HG03571 (cell line): Measurements from ENCODE around the gene INTS15.
"Not testable (repeated sequence)": the region's sequence is repeated elsewhere in the genome, so short reads cannot be mapped to it uniquely, and the experiment has no call there.

Source experiments
- ATAC-seq: cut with Tn5 transposase; IDR thresholded peaks from one replicate; pipeline ENCODE4 v1.9.1; 2021; ENCODE audit not compliant: unreplicated experiment

INTS15 gene

DNA sequence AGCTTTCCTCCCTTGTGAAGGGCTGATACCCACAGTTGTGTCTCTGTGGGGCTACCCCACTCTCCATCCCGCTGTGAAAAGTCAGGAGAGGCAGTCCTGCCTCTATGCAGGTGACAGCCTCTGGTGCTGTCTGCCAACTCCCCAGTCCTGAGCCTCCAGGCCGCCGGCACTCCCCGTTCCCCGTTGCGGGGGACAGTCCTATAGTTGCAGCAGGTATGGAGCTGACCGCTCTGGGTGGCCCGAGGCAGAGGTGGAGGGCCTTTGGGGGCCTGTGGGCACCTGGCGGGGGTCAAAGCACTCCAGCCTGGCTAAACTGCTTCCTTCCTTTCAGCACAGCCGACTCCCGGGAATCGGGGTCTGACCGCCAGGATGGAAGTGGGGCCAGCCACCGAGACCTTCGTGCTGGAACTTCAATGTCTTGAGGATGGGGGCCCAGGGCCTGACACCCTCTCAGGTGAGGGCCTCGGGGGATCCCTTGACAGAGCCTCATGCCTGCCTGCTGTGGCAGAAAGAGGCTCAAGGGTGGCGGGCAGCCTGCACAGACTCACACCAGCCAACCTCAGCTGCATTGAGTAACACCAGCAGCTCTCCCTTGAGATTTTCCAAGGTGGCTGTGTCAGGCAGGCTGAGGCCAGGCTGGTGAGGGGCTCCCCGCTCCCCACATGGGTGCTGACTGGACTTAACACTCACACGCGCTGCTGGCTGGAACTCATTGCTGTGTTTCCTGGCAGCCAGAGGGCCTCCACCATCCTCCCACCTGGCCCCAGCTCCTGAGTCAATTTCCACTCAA lies 27.2 kb downstream of the INTS15 start:
- ATAC-seq: no peak

DNA sequence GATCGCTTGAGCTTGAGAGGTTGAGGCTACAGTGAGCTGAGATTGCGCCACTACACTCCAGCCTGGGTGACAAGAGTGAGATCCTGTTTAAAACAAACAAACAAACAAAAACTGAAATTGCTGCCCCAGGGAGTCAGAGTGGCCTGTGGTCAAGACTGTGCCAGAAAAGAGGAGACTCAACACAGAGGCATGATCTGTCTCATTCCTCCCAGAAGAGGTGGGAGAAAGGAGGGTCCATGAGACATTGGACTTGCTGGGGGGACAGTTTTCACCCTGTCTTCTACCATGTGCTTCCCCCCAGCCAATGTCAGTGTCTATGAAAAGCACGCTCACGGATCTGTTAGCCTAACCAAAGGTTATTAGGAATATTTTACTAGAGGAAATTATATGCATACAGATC lies 28.8 kb downstream of the INTS15 start:
- no peak for ATAC-seq

DNA sequence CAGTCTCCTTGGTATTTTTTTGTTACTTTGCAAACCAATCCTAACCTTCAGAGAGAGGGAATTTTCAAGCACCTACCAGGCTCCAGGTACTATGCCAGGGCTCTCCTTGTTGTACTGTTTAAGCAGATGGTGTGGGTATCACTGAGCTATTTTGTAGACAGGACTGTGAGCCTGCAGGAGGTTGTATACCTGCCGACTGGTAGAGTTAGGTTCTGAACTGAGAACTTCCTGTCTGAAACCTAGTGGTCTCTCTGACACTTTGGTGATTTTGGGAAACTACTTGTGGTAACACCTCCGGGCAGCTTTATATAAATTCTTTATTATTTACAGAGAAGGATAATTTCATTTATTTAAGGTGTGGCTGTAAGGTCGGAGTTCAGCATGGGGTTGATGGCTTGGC lies 30.1 kb downstream of the INTS15 start:
- no peak for ATAC-seq

GRCh38 chr7:6621195-6622133 lies 31.6 kb downstream of the INTS15 start:
- no peak for ATAC-seq

- no peak for ATAC-seq
Observed at GRCh38 chr7:6622134-6622710, 32.4 kb downstream of the INTS15 start.

GRCh38 chr7:6623589-6624245 lies 33.9 kb downstream of the INTS15 start:
- no peak for ATAC-seq

GRCh38 chr7:6624246-6624611 lies 34.4 kb downstream of the INTS15 start:
- no peak for ATAC-seq

DNA sequence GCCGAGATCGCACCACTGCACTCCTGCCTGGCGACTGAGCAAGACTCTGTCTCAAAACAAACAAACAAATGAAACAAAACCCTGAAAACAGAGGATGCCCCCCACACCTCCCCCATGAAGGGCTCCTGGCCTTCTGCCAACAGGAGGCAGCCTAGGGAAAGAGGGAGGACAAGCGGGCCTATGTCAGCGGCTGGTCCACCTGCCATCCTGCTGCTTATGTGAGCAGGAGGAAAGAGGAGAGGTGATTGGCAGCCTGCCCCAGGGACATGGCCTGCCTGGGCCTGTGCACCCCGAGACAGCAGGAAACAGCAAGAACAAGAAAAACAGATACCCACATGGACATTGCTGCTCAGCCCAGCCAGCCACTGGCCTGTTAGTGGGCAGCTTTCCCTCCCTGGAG lies 38.2 kb downstream of the INTS15 start:
- ATAC-seq: no peak

DNA sequence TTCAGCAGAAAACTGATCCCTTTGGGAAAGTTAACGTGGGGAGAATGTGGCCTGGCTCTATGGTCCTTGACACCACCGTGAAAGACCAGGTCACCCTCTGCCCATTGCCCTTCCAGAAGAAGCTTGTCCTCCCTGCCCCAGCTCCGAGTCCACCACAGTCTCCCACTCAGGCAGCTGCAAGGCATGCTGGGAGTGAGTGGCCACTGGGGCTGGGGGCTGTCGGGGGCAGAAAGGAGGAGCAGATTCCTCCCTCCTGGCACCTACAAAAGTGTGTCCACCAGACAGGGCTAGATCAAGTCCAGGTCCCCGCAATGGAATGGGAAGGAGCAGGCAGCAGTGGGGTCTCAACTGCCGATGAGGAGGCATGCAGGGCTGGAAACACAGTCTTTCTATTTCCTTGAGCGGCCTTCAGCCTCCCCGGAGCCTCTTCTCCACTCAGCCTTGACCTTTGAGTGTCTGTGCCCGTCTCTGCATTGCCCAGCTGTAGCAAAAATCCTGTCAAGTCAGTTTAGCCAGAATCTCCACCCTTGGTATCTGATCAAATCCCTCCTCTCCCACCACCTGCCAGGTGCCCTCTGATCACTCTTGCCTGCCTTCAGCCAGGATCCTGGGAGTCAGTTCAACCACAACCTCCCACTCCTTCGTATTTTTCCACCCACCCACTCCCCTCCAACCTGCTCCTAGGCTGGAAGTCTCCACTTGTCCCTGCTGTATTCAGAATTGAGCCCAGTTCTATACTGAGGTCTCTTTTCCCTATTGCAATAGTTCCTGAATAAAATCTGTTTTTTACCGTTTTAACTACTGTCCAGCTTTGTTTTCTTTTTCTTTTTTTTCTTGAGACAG lies 40.4 kb downstream of the INTS15 start:
- ATAC-seq: no peak

DNA sequence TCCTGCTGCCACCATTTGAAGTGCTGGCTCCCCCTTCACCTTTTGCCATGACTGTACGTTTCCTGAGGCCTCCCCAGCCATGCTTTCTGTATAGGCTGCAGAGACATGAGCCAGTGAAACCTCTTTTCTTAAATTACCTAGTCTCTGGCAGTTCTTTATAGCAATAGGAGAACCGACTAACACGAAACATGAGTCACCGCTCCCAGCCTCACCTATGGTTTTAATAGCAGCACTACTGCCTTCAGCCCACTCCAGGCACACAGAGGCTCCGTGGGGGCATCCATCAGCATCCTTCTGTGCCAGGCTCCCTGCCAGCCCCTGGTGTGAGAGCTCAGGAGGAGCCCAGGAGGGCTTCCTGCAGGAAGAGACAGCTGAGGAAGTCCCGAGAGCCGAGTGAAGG lies 41.8 kb downstream of the INTS15 start:
- ATAC-seq: no peak

GRCh38 chr7:6634021-6634420 lies 44.2 kb downstream of the INTS15 start:
- ATAC-seq: no peak

DNA sequence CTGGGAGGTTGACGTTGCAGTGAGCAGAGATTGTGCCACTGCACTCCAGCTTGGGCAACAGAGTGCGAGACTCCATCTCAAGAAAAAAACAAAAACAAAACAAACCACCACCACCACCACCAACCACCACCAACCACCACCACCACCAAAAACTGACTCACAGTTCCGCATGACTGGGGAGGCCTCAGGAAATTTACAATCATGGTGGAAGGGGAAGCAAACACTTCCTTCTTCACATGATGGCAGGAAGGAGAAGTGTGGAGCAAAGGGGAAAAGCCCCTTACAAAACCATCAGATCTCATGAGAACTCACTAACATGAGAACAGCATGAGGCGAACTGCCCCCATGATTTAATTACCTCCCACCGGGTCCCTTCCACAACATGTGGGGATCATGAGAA lies 45.1 kb downstream of the INTS15 start:
- not testable (repeated sequence) for ATAC-seq

DNA sequence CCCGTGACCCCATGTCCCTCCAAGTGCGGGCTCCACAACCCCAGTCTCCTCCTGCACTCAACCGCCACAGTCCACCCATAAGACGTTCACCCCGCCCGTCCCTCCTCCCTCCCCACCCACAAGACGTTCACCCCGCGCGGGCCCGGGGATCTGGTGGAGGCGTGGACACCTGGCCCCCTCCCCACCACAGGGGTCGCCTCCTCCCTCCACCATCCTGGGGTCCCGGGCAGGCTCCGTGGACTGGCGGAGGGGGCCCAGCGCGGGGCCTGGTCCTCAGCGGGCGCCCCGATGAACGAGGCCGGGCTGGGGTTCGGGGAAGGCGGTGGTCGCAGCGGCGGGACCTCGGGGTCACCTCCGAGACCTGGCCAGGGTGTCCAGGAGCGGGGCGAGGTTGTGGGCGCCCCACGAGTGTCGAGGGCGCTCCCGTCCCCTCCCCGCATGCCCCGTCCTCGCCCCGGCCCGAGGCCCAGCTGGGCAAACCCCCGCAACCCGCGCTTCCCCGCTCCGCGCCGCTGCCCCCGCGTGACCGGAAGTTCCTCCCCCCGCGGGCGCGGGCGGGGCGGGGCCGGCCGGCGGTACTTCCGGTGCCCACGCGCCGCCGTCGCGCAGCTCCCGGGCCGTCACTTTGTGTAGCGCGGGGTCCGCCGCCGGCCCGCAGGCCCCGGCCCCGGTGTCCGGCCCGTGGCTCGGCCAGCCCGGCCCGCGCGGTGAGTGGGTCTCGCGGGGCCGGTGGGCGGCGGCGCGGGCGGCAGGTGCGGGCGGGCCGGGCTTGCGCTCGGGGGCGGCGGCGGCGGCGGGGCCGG lies 47.1 kb downstream of the INTS15 start, which contains the start of gene ZNF316:
ZNF316 (plus strand) TSS at position 578 of the 803 bp plus-strand sequence. CDS start 5,092 bp downstream, outside the sequence.
- ATAC-seq: peak; percentile 56

DNA sequence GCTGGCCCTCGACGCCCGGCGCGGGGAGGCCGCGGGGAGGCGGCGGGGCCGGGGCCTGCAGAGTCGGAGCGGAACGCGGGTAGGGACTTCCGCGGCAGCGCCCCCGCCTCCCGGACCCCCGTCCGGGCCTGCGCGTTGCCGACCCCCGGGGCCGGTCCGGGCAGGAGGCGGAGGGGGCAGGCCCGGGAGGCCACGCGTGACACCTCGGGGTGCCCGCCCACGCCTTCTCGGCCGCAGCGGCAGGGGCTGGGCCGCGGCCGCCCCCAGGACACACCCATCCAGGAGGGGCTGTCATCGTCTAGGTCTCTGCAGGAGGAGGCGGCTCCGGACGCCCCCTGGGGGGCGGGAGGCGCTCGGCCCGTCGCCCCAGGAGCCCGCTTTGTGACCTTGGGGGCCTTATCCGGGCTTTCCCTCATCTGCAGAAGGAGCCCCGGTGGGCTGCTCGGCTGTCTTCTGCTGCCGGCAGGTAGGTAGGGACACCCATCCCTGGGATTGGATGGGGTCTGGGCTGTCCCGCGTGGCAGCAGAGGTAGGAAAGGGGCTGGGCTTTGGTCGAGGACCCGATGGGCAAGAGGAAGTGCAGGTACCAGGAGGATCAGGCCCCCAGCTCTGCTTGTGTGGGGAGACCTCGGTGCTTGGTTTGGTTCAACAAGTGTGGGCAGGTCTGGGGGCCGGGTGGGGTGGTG lies 47.9 kb downstream of the INTS15 start:
- peak; percentile 77 for ATAC-seq

GRCh38 chr7:6639032-6639431 lies 49.2 kb downstream of the INTS15 start:
- no peak for ATAC-seq

- no peak for ATAC-seq
Observed at GRCh38 chr7:6639627-6640026, 49.8 kb downstream of the INTS15 start.

GRCh38 chr7:6640246-6640721 lies 50.5 kb downstream of the INTS15 start:
- ATAC-seq: no peak

DNA sequence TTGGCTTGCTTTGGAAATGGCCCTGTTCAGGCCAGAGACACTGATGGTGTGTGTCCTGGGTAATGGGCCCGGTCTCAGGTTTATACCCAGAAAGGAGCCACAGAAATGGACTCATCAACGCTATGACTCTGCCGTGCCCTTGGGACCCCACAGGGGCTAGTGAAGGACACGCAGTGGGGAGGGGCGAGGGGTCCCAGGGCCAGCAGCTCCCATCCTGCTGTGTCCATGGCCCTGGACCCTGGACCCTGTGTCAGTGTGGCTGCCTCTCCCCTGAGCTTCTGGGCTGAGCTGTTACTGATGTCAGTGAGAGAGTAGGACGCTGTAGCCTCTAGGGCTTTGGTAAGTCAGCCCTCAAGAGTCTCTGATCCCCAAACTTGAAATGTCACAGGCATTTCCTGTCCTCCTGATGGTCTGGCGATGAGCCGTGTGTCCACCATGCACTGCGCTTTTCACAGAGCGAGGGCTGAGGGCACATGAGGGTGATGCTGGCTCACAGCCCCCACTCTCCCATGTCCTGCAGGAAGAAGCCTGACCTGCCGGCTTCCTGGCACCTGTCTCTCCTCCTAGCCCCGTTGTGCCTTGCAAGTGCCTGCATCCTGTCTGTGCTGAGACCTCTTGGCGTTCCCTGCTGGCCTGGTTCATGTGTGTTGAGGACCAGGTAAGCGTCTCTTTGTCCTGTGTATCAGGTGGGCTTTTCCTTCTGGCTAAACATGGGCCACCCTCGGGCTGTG lies 51.6 kb downstream of the INTS15 start:
- no peak for ATAC-seq
